SK-N-SH (cell line): Measurements from ENCODE around the gene GSK3B. TPM values are rescaled to one million over a fixed set of nuclear protein-coding genes. Genes with fewer than 3 reads are reported as not detected.

Experiments used
- CTCF ChIA-PET: fragments of 300-600, 350-600 bp; formaldehyde crosslinking; extraction: SDS; loops from one replicate; lab custom pipeline; 2021; lab: Yijun Ruan, JAX
- POLR2A ChIA-PET: fragments of 350-600 bp; sonication (Branson Sonifier 250); formaldehyde crosslinking; extraction: SDS; loops from one replicate; lab custom pipeline; 2020; ENCODE audit warnings: antibody characterized with exemption, inconsistent platforms; lab: Yijun Ruan, JAX
- DNase-seq: peaks from one replicate; pipeline ENCODE4 v3.0.0; 2012
- H2AFZ ChIP-seq: fragments of 200-600 bp; sonication (generic); 2 replicates; pipeline ENCODE4 v1.8.1; 2016; ENCODE audit warnings: antibody characterized with exemption, mild to moderate bottlenecking, low read depth
- H3F3A ChIP-seq: fragments of 200-600 bp; sonication (generic); replicated peaks from 2 replicates; pipeline ENCODE3; 2016; ENCODE audit warnings: antibody characterized with exemption, mild to moderate bottlenecking; ENCODE audit not compliant: insufficient read depth
- H3K27ac ChIP-seq, 2 experiments: fragments of 200-500 bp in 1 of 2; fragments of 200-600 bp in 1 of 2; sonication (Bioruptor generic) in 1 of 2; sonication (generic), shearing (Covaris generic) in 1 of 2; 2 replicates each; pipeline versions ENCODE4 v1.5.1 to v1.6.1; 2014 to 2016; ENCODE audit warnings: low read depth in 2 of 2, inconsistent platforms in 1 of 2, low read length in 1 of 2, mild to moderate bottlenecking in 1 of 2, mixed read lengths in 1 of 2
- H3K27me3 ChIP-seq: fragments of 200-600 bp; sonication (generic), shearing (Covaris generic); 2 replicates; pipeline ENCODE4 v1.6.1; 2016; ENCODE audit warnings: mixed run types; ENCODE audit not compliant: insufficient read depth
- H3K36me3 ChIP-seq, 2 experiments: fragments of 200-500 bp in 1 of 2; fragments of 200-600 bp in 1 of 2; sonication (Bioruptor generic) in 1 of 2; sonication (generic) in 1 of 2; replicated peaks in 1 of 2; 2 replicates each; pipeline versions ENCODE3 to v1.5.1; 2014 to 2016; ENCODE audit warnings: low read length in 1 of 2, mild to moderate bottlenecking in 1 of 2; ENCODE audit not compliant: insufficient read depth in 2 of 2, control insufficient read depth in 1 of 2
- H3K4me1 ChIP-seq, 2 experiments: fragments of 200-500 bp in 1 of 2; fragments of 200-600 bp in 1 of 2; sonication (Bioruptor generic) in 1 of 2; sonication (generic), shearing (Covaris generic) in 1 of 2; 2 replicates each; pipeline versions ENCODE4 v1.5.1 to v1.6.1; 2014 to 2016; ENCODE audit warnings: low read depth in 1 of 2, low read length in 1 of 2, mixed run types in 1 of 2; ENCODE audit not compliant: insufficient read depth in 2 of 2, control insufficient read depth in 1 of 2
- H3K4me2 ChIP-seq: fragments of 200-600 bp; sonication (generic), shearing (Covaris generic); 2 replicates; pipeline ENCODE4 v1.6.1; 2017; ENCODE audit warnings: mixed run types
- H3K4me3 ChIP-seq, 2 experiments: fragments of 200-500 bp in 1 of 2; fragments of 200-600 bp in 1 of 2; sonication (Bioruptor generic) in 1 of 2; sonication (generic), shearing (Covaris generic) in 1 of 2; 2 replicates each; pipeline versions ENCODE4 v1.5.1 to v1.8.1; 2014 to 2016; ENCODE audit warnings: low read depth in 2 of 2, inconsistent platforms in 1 of 2, low read length in 1 of 2, mild to moderate bottlenecking in 1 of 2, mixed read lengths in 1 of 2, moderate library complexity in 1 of 2
- H3K79me2 ChIP-seq: fragments of 200-600 bp; sonication (generic); 2 replicates; pipeline ENCODE4 v1.8.1; 2017; ENCODE audit warnings: mild to moderate bottlenecking; ENCODE audit not compliant: insufficient read depth
- H3K9ac ChIP-seq: fragments of 200-600 bp; sonication (generic); 2 replicates; pipeline ENCODE4 v1.6.1; 2017; ENCODE audit warnings: mixed run types
- H3K9me2 ChIP-seq: fragments of 200-600 bp; sonication (generic); 2 replicates; pipeline ENCODE4 v1.6.1; 2017; ENCODE audit warnings: mixed run types
- H3K9me3 ChIP-seq: fragments of 200-600 bp; sonication (generic); 2 replicates; pipeline ENCODE4 v1.6.1; 2017; ENCODE audit warnings: mixed run types, mild to moderate bottlenecking, moderate library complexity
- H4K20me1 ChIP-seq: fragments of 200-600 bp; sonication (generic); 2 replicates; pipeline ENCODE4 v1.6.1; 2017; ENCODE audit warnings: mild to moderate bottlenecking, mixed run types; ENCODE audit not compliant: insufficient read depth
- CHD2 ChIP-seq: fragments of 150-350 bp; IDR thresholded peaks from 2 replicates; pipeline ENCODE4 v1.6.1; 2018; ENCODE audit warnings: low read length; ENCODE audit not compliant: partially characterized antibody
- EP300 ChIP-seq, 2 experiments: IDR thresholded peaks; 2 replicates each; pipeline versions ENCODE4 v1.4.0 to v1.6.1; 2012; ENCODE audit warnings: borderline replicate concordance in 1 of 2, low read depth in 1 of 2, low read length in 1 of 2
- EZH2phosphoT487 ChIP-seq: fragments of 200-600 bp; sonication (generic); IDR thresholded peaks from 2 replicates; pipeline ENCODE4 v1.6.1; 2017; ENCODE audit warnings: low read depth, mixed run types, mild to moderate bottlenecking, antibody characterized with exemption, moderate library complexity, borderline replicate concordance
- FOXM1 ChIP-seq: IDR thresholded peaks from 2 replicates; pipeline ENCODE4 v1.4.0; 2012; ENCODE audit warnings: low read depth, mild to moderate bottlenecking
- GATA2 ChIP-seq: sonication (generic); formaldehyde crosslinking; IDR thresholded peaks from 2 replicates; pipeline ENCODE4 v1.5.0; 2020; ENCODE audit warnings: mild to moderate bottlenecking, missing genetic modification reagents
- JUND ChIP-seq: IDR thresholded peaks from 2 replicates; pipeline ENCODE4 v1.4.0; 2012
- MXI1 ChIP-seq: IDR thresholded peaks from 2 replicates; pipeline ENCODE4 v1.6.1; 2012; ENCODE audit warnings: mild to moderate bottlenecking, low read depth, low read length, improper control_type of control experiment
- NFIC ChIP-seq: IDR thresholded peaks from 2 replicates; pipeline ENCODE4 v1.4.0; 2012; ENCODE audit warnings: borderline replicate concordance
- PBX3 ChIP-seq: IDR thresholded peaks from 2 replicates; pipeline ENCODE4; 2012
- RCOR1 ChIP-seq: fragments of 150-350 bp; IDR thresholded peaks from 2 replicates; pipeline ENCODE4 v1.6.1; 2017; ENCODE audit warnings: antibody characterized with exemption, low read length
- REST ChIP-seq: IDR thresholded peaks from 2 replicates; pipeline ENCODE4 v1.6.1; 2012; ENCODE audit warnings: mild to moderate bottlenecking, low read depth, low read length, moderate library complexity
- USF1 ChIP-seq: IDR thresholded peaks from 2 replicates; pipeline ENCODE4 v1.4.0; 2012; ENCODE audit warnings: low read depth, borderline replicate concordance
- ZBTB33 ChIP-seq: IDR thresholded peaks from 2 replicates; pipeline ENCODE4 v1.4.0; 2012; ENCODE audit warnings: low read depth, borderline replicate concordance
- WGBS: methylation state at CpG from one replicate; pipeline ENCODE4 v1.1.6; 2017; ENCODE audit warnings: low lambda C conversion rate; 5-methylcytosine and 5-hydroxymethylcytosine counted together
- polyA plus RNA-seq, 3 experiments: library from polyadenylated mRNA; depleted of rRNA; stranded (reverse); fragments of >200 nt; gene quantifications; 2 replicates each; pipeline ENCODE4 v1.2.3, GENCODE V29; 2012

Gene GSK3B
- polyA plus RNA-seq, 1 of the 3 experiments (the other 2 are of a cell fraction): 15.9 TPM

GRCh38 chr3:119973018-119973646, 121.1 kb downstream of the GSK3B start:
- TF ChIP-seq CHD2 (no peak), REST (no peak), EP300 (IDR thresholded peaks at IDR 0.05; ENCODE audit: borderline replicate concordance in 1 of 2, low read depth in 1 of 2, low read length in 1 of 2) (no peak), USF1 (no peak), MXI1 (no peak), EZH2phosphoT487 (no peak), PBX3 (no peak), NFIC (no peak), FOXM1 (no peak)
- DNase-seq: peak; percentile 4
- CTCF ChIA-PET: interaction anchor here (1.3 kb wide), 1 partner anchor 10 kb away, joined by 3 read pairs; no protein-coding TSS in a partner anchor

GRCh38 chr3:119969759-119970158, 124.5 kb downstream of the GSK3B start:
- H3K9me3 ChIP-seq: no peaks in the 10 kb centered on the region
- H3K4me2 ChIP-seq: no peak overlapping the region
- no peaks in the 10 kb centered on the region for H3K9me2 ChIP-seq
- 91% methylated on average over 4 of the region's 4 CpGs for WGBS
- ChIA-PET CTCF (no interaction called here), POLR2A (no interaction called here)
- no peak overlapping the region for H3K9ac ChIP-seq
- peaks cover 0 to 2% of the 10 kb centered on the region in 2 experiments; a peak in 1 of 4 replicates for H3K4me1 ChIP-seq
- H3K79me2 ChIP-seq: peaks cover 98% of the 10 kb centered on the region
- H3K27ac ChIP-seq: no peak overlapping the region
- TF ChIP-seq GATA2 (CRISPR knock-in tag): no peak
- no peak for TF ChIP-seq ZBTB33
- TF ChIP-seq RCOR1: no peak
- no peak for TF ChIP-seq CHD2
- TF ChIP-seq JUND: no peak
- H2AFZ ChIP-seq: no peak overlapping the region
- H3K27me3 ChIP-seq: no peaks in the 10 kb centered on the region
- H3K4me3 ChIP-seq: no peak overlapping the region
- peaks cover 7% of the 10 kb centered on the region for H3F3A ChIP-seq
- no peak for DNase-seq
- peaks cover 0 to 4% of the 10 kb centered on the region in 2 experiments for H3K36me3 ChIP-seq
- H4K20me1 ChIP-seq: peaks cover 69% of the 10 kb centered on the region

More at GRCh38 chr3:119973018-119973646, 121.1 kb downstream of the GSK3B start:
- H3K4me3 ChIP-seq: no peak overlapping the region
- H3K79me2 ChIP-seq: peaks cover 96% of the 10 kb centered on the region
- H3F3A ChIP-seq: peaks cover 7% of the 10 kb centered on the region
- no peak overlapping the region for H3K27ac ChIP-seq
- H2AFZ ChIP-seq: no peak overlapping the region
- H3K4me1 ChIP-seq: peaks cover 0 to 2% of the 10 kb centered on the region in 2 experiments; a peak in 1 of 4 replicates
- no peaks in the 10 kb centered on the region for H3K9me3 ChIP-seq
- H3K9ac ChIP-seq: no peak overlapping the region
- 89% methylated on average over 7 of the region's 7 CpGs for WGBS
- peaks cover 0 to 7% of the 10 kb centered on the region in 2 experiments for H3K36me3 ChIP-seq
- H3K27me3 ChIP-seq: no peaks in the 10 kb centered on the region
- no peak overlapping the region for H3K4me2 ChIP-seq
- POLR2A ChIA-PET: no interaction called here
- H3K9me2 ChIP-seq: no peaks in the 10 kb centered on the region
- H4K20me1 ChIP-seq: peaks cover 62% of the 10 kb centered on the region
